WTC11 (cell line): ENCODE data around the gene VEPH1. TPM values are rescaled to one million over a fixed set of nuclear protein-coding genes. Genes with fewer than 3 reads are reported as not detected.

Source experiments
- ATAC-seq: fragments of 200-7000 bp; cut with Tn5 transposase; 2 replicates; pipeline ENCODE4 v1.10.0; 2021; ENCODE audit warnings: mild to moderate bottlenecking, moderate library complexity
- CTCF ChIA-PET: fragments of 300-600 bp; sonication (Branson Sonifier 250); formaldehyde crosslinking; loops from one replicate; lab custom pipeline; 2021; ENCODE audit warnings: antibody characterized with exemption; lab: Charles Lee
- POLR2A ChIA-PET: fragments of 350-600 bp; sonication (Branson Sonifier 250); formaldehyde crosslinking; loops from one replicate; lab custom pipeline; 2021; ENCODE audit warnings: antibody characterized with exemption; lab: Charles Lee
- DNase-seq: peaks from one replicate; pipeline ENCODE4 v3.0.0; 2021; ENCODE audit warnings: low spot score
- H3K27ac Mint-ChIP-seq: 2 replicates; pipeline ENCODE4 v1.8.0; 2021; ENCODE audit warnings: mixed read lengths
- H3K27me3 Mint-ChIP-seq: 2 replicates; pipeline ENCODE4 v1.8.0; 2021; ENCODE audit warnings: low read depth, mild to moderate bottlenecking, moderate library complexity, mixed read lengths
- H3K36me3 Mint-ChIP-seq: 2 replicates; pipeline ENCODE4 v1.8.0; 2021; ENCODE audit warnings: mixed read lengths
- H3K4me1 Mint-ChIP-seq: 2 replicates; pipeline ENCODE4 v1.8.0; 2022; ENCODE audit warnings: mixed read lengths
- H3K4me3 Mint-ChIP-seq: 2 replicates; pipeline ENCODE4 v1.8.0; 2021; ENCODE audit warnings: mild to moderate bottlenecking, moderate library complexity, mixed read lengths
- H3K9me3 Mint-ChIP-seq: 2 replicates; pipeline ENCODE4 v1.8.0; 2021; ENCODE audit warnings: mixed read lengths
- AFF4 ChIP-seq: sonication (generic); formaldehyde crosslinking; IDR thresholded peaks from 2 replicates; pipeline ENCODE4 v1.8.1; 2023; ENCODE audit warnings: mild to moderate bottlenecking, missing genetic modification reagents, borderline replicate concordance
- ARID4B ChIP-seq: sonication (generic); formaldehyde crosslinking; IDR thresholded peaks from 2 replicates; pipeline ENCODE4 v1.8.0; 2023; ENCODE audit warnings: missing genetic modification reagents, mild to moderate bottlenecking, borderline replicate concordance
- ATF2 ChIP-seq: sonication (generic); formaldehyde crosslinking; IDR thresholded peaks from 2 replicates; pipeline ENCODE4 v1.8.1; 2022; ENCODE audit warnings: low read depth, missing genetic modification reagents, borderline replicate concordance
- CDX4 ChIP-seq: fragments of 250-450 bp; sonication (Bioruptor Pico); IDR thresholded peaks from 2 replicates; pipeline ENCODE4 v1.9.0; 2021; ENCODE audit warnings: moderate library complexity, mild to moderate bottlenecking, inconsistent platforms, borderline replicate concordance
- CREM ChIP-seq: sonication (generic); formaldehyde crosslinking; IDR thresholded peaks from 2 replicates; pipeline ENCODE4 v1.8.1; 2022; ENCODE audit warnings: mild to moderate bottlenecking, missing genetic modification reagents, moderate library complexity
- CTCF ChIP-seq: fragments of 200-600 bp; IDR thresholded peaks from 2 replicates; pipeline ENCODE4 v1.8.0; 2022; ENCODE audit warnings: antibody characterized with exemption
- E2F1 ChIP-seq: sonication (generic); formaldehyde crosslinking; IDR thresholded peaks from 2 replicates; pipeline ENCODE4 v1.8.0; 2022; ENCODE audit warnings: mild to moderate bottlenecking, missing genetic modification reagents
- ETV6 ChIP-seq: sonication (generic); formaldehyde crosslinking; IDR thresholded peaks from 2 replicates; pipeline ENCODE4 v1.8.1; 2022; ENCODE audit warnings: mild to moderate bottlenecking, missing genetic modification reagents
- GABPB1 ChIP-seq: sonication (generic); formaldehyde crosslinking; IDR thresholded peaks from 2 replicates; pipeline ENCODE4 v1.8.1; 2023; ENCODE audit warnings: mild to moderate bottlenecking, missing genetic modification reagents
- JAZF1 ChIP-seq: fragments of 250-450 bp; sonication (Bioruptor Pico); IDR thresholded peaks from 2 replicates; pipeline ENCODE4 v1.9.0; 2021; ENCODE audit warnings: moderate library complexity, mild to moderate bottlenecking, inconsistent platforms
- NR1H2 ChIP-seq: sonication (generic); formaldehyde crosslinking; IDR thresholded peaks from 2 replicates; pipeline ENCODE4 v1.9.0; 2021; ENCODE audit warnings: mild to moderate bottlenecking, moderate library complexity, missing genetic modification reagents
- PREB ChIP-seq: sonication (generic); formaldehyde crosslinking; IDR thresholded peaks from 2 replicates; pipeline ENCODE4 v1.8.1; 2022; ENCODE audit warnings: mild to moderate bottlenecking, missing genetic modification reagents, moderate library complexity, borderline replicate concordance
- RELA ChIP-seq: sonication (generic); formaldehyde crosslinking; IDR thresholded peaks from 2 replicates; pipeline ENCODE4 v1.8.1; 2022; ENCODE audit warnings: missing genetic modification reagents, mild to moderate bottlenecking, borderline replicate concordance
- SMAD3 ChIP-seq: sonication (generic); formaldehyde crosslinking; IDR thresholded peaks from 2 replicates; pipeline ENCODE4 v1.8.0; 2022; ENCODE audit warnings: missing genetic modification reagents, mild to moderate bottlenecking, borderline replicate concordance
- SOX15 ChIP-seq: fragments of 250-450 bp; sonication (Bioruptor Pico); IDR thresholded peaks from 2 replicates; pipeline ENCODE4 v1.9.0; 2021; ENCODE audit warnings: mild to moderate bottlenecking
- TEAD1 ChIP-seq: sonication (generic); formaldehyde crosslinking; IDR thresholded peaks from 2 replicates; pipeline ENCODE4 v1.8.0; 2022; ENCODE audit warnings: mild to moderate bottlenecking, missing genetic modification reagents
- ZNF263 ChIP-seq: sonication (generic); formaldehyde crosslinking; IDR thresholded peaks from 2 replicates; pipeline ENCODE4 v1.8.1; 2022; ENCODE audit warnings: low read depth, mild to moderate bottlenecking, moderate library complexity, missing genetic modification reagents
- total RNA-seq: library from RNA; stranded (reverse); gene quantifications from 3 replicates; pipeline ENCODE4 v1.2.3, GENCODE V29; 2021

The VEPH1 gene
- total RNA-seq, 1 experiment from 2014 or later: 10.8 TPM

- TF ChIP-seq ARID4B (CRISPR knock-in tag) (no peak), CDX4 (CRISPR knock-in tag) (no peak), CREM (CRISPR knock-in tag) (no peak), PREB (CRISPR knock-in tag) (no peak), AFF4 (CRISPR knock-in tag) (no peak), RELA (CRISPR knock-in tag) (no peak), GABPB1 (no peak), ATF2 (CRISPR knock-in tag) (no peak), SOX15 (no peak), ZNF263 (CRISPR knock-in tag) (no peak), ETV6 (no peak), E2F1 (CRISPR knock-in tag) (no peak)
Measured at GRCh38 chr3:157355276-157355675, 147.9 kb downstream of the VEPH1 start (continued).

- no peaks in the 10 kb centered on the region for H3K36me3 Mint-ChIP-seq
- ChIA-PET CTCF (interaction anchor here (0.9 to 2.6 kb wide), 3 partner anchors 20 to 153 kb away, joined by 3 to 12 read pairs (median 4); no protein-coding TSS in a partner anchor), POLR2A (no interaction called here)
- peak; percentile 37 for DNase-seq
- H3K4me1 Mint-ChIP-seq: peaks cover 5% of the 10 kb centered on the region
- no peak overlapping the region for H3K27ac Mint-ChIP-seq
- no peak overlapping the region for H3K4me3 Mint-ChIP-seq
- TF ChIP-seq NR1H2 (CRISPR knock-in tag) (no peak), CTCF (peak; percentile 72), TEAD1 (CRISPR knock-in tag) (no peak), JAZF1 (CRISPR knock-in tag) (no peak), SMAD3 (0 out of 2 replicates have a peak, but pooled peaks have one; percentile 30), GABPB1 (no peak)
- ATAC-seq: peak; percentile 94
- H3K27me3 Mint-ChIP-seq: no peaks in the 10 kb centered on the region
- H3K9me3 Mint-ChIP-seq: no peaks in the 10 kb centered on the region
Measured at GRCh38 chr3:157354722-157355121, 148.5 kb downstream of the VEPH1 start.
